ENCODE results near the gene CPA5. TPM values are rescaled to one million over a fixed set of nuclear protein-coding genes. Genes with fewer than 3 reads are reported as not detected.
"Not testable (repeated sequence)": the region's sequence is repeated elsewhere in the genome, so short reads cannot be mapped to it uniquely, and the experiment has no call there.

CPA5 gene
- total and polyA plus RNA-seq, 10 of the 15 experiments (the other 5 are each of a cell fraction or from before 2014, with no cell fraction given), result 0.06 to 0.52 (median 0.29) TPM; not detected in 2

DNA sequence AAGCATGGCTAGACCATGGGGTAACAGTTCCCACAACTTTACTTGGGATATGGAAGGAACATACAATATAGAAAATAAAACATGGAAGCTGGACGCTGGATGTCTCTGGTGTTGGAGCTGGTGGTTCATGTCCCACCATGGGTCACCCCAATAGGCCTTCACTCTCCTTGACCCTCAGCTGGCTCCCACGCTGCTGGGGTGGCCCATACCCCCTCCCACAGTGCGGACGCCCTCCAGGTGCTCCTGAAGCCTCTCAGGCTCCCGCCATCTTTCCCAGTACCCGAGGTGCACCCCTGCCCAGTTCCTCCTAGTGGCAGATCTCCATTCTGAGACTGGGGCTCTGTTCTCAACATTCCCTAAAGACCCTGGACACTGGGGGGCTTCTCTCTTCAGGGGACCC lies 29.9 kb downstream of the CPA5 start:
- intact Hi-C loops (cut with micrococcal nuclease; ENCODE audit: unreplicated experiment) (no loop called here), in situ Hi-C loops (cut with MboI) (no loop called here)
- Histone ChIP-seq H3K36me3 (ENCODE audit: control insufficient read depth in 2 of 2, insufficient read depth in 2 of 2, low read length in 1 of 2) (no peaks in the 10 kb centered on the region), H3K79me2 (ENCODE audit: control insufficient read depth, insufficient read depth, low read length) (no peaks in the 10 kb centered on the region), H2AFZ (ENCODE audit: control insufficient read depth, low read depth, low read length) (no peak overlapping the region), H3K27me3 (replicated peaks in 1 of 2; ENCODE audit: control insufficient read depth in 2 of 2, insufficient read depth in 2 of 2, low read length in 1 of 2) (no peaks in the 10 kb centered on the region), H3K27ac (ENCODE audit: control insufficient read depth, insufficient read depth) (no peak overlapping the region), H3K4me1 (ENCODE audit: control insufficient read depth, insufficient read depth, low read length) (no peaks in the 10 kb centered on the region), H3K9ac (ENCODE audit: control insufficient read depth, insufficient read depth, low read length) (no peak overlapping the region), H3K9me3 (replicated peaks; ENCODE audit: control insufficient read depth, insufficient read depth, low read length) (no peaks in the 10 kb centered on the region; the same call in 2 of the 3 replicates), H3K4me3 (no peak overlapping the region), H3K4me2 (ENCODE audit: control insufficient read depth, insufficient read depth) (no peak overlapping the region), H4K20me1 (ENCODE audit: control insufficient read depth, insufficient read depth) (no peaks in the 10 kb centered on the region)
- ChIA-PET SMC1A (ENCODE audit: uncharacterized antibody, unreplicated experiment) (no interaction called here), POLR2A (no interaction called here), RAD21 (ENCODE audit: unreplicated experiment) (no interaction called here), CTCF (no interaction called here)
- FAIRE-seq, result no peak
- no peak for DNase-seq (ENCODE audit: low read depth, low spot score)
- WGBS (ENCODE audit: insufficient coverage, insufficient replicate concordance, low lambda C conversion rate, missing lambda C conversion rate), result 46% methylated on average over 6 of the region's 6 CpGs
- TF ChIP-seq ZSCAN29 (IDR thresholded peaks at IDR 0.05) (no peak), NR2F1 (conservative IDR thresholded peaks at IDR 0.05) (no peak), SMARCA5 (IDR thresholded peaks at IDR 0.05) (no peak), EED (IDR thresholded peaks at IDR 0.05; ENCODE audit: low read depth) (no peak), BCL11A (IDR thresholded peaks at IDR 0.05; ENCODE audit: low read depth, low read length) (no peak), BRCA1 (IDR thresholded peaks at IDR 0.05; ENCODE audit: low read depth, low read length) (no peak), TARDBP (IDR thresholded peaks at IDR 0.05; ENCODE audit: borderline replicate concordance) (no peak), RBBP5 (conservative IDR thresholded peaks at IDR 0.05) (no peak), NR2C2 (IDR thresholded peaks at IDR 0.05; ENCODE audit: borderline replicate concordance, control insufficient read depth, insufficient read length, low read depth) (no peak), CEBPB (IDR thresholded peaks at IDR 0.05; ENCODE audit: borderline replicate concordance in 1 of 2, low read depth in 2 of 2, low read length in 2 of 2) (no peak), HDGF (IDR thresholded peaks at IDR 0.05) (no peak), SIX5 (IDR thresholded peaks at IDR 0.05; ENCODE audit: low read depth, low read length, severe bottlenecking) (no peak), ZZZ3 (IDR thresholded peaks at IDR 0.05; ENCODE audit: control insufficient read depth, insufficient read length, low read depth) (no peak)
- TF ChIP-seq, protein P1, sequence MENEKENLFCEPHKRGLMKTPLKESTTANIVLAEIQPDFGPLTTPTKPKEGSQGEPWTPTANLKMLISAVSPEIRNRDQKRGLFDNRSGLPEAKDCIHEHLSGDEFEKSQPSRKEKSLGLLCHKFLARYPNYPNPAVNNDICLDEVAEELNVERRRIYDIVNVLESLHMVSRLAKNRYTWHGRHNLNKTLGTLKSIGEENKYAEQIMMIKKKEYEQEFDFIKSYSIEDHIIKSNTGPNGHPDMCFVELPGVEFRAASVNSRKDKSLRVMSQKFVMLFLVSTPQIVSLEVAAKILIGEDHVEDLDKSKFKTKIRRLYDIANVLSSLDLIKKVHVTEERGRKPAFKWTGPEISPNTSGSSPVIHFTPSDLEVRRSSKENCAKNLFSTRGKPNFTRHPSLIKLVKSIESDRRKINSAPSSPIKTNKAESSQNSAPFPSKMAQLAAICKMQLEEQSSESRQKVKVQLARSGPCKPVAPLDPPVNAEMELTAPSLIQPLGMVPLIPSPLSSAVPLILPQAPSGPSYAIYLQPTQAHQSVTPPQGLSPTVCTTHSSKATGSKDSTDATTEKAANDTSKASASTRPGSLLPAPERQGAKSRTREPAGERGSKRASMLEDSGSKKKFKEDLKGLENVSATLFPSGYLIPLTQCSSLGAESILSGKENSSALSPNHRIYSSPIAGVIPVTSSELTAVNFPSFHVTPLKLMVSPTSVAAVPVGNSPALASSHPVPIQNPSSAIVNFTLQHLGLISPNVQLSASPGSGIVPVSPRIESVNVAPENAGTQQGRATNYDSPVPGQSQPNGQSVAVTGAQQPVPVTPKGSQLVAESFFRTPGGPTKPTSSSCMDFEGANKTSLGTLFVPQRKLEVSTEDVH (IDR thresholded peaks at IDR 0.05; ENCODE audit: low read depth, partially characterized antibody), result no peak
- ATAC-seq, result no peak
- no TSS peak for BruUV-seq (replicated peaks)

DNA sequence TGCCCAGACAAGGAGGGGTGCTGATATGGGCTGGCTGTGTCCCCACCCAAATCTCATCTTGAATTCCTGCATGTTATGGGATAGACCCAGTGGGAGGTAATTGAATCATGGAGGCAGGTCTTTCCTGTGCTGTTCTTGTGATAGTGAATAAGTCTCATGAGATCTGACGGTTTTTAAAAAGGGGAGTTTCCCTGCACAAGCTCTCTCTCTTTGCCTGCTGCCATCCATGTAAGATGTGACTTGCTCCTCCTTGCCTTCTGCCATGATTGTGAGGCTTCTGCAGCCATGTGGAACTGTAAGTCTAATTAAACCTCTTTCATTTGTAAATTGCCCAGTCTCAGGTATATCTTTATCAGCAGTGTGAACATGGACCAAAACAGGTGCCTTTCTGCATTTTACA lies 31.8 kb downstream of the CPA5 start:
- SMC1A ChIA-PET (ENCODE audit: uncharacterized antibody, unreplicated experiment), result interaction anchor here (1.5 kb wide), 1 partner anchor 11 kb away, joined by 4 read pairs; no protein-coding TSS in a partner anchor
- H3K9ac ChIP-seq (ENCODE audit: control insufficient read depth, insufficient read depth, low read length); H3K27ac ChIP-seq (ENCODE audit: control insufficient read depth, insufficient read depth); FAIRE-seq; H3K4me2 ChIP-seq (ENCODE audit: control insufficient read depth, insufficient read depth); POLR2A ChIA-PET; H3K79me2 ChIP-seq (ENCODE audit: control insufficient read depth, insufficient read depth, low read length); H2AFZ ChIP-seq (ENCODE audit: control insufficient read depth, low read depth, low read length); BruUV-seq (replicated peaks); DNase-seq (ENCODE audit: low read depth, low spot score); in situ Hi-C loops (cut with MboI); H3K9me3 ChIP-seq (replicated peaks; ENCODE audit: control insufficient read depth, insufficient read depth, low read length); RAD21 ChIA-PET (ENCODE audit: unreplicated experiment); H3K4me1 ChIP-seq (ENCODE audit: control insufficient read depth, insufficient read depth, low read length); intact Hi-C loops (cut with micrococcal nuclease; ENCODE audit: unreplicated experiment); H3K27me3 ChIP-seq (replicated peaks in 1 of 2; ENCODE audit: control insufficient read depth in 2 of 2, insufficient read depth in 2 of 2, low read length in 1 of 2); H3K4me3 ChIP-seq; H4K20me1 ChIP-seq (ENCODE audit: control insufficient read depth, insufficient read depth); H3K36me3 ChIP-seq (ENCODE audit: control insufficient read depth in 2 of 2, insufficient read depth in 2 of 2, low read length in 1 of 2); ATAC-seq: not testable (repeated sequence)
- WGBS (ENCODE audit: insufficient coverage, insufficient replicate concordance, low lambda C conversion rate, missing lambda C conversion rate), result 0% methylated on average over 1 of the region's 1 CpG
- CTCF ChIA-PET, result interaction anchor here (0.5 kb wide), 1 partner anchor 132 kb away, joined by 4 read pairs; no protein-coding TSS in a partner anchor

Measured in GM12878 (cell line).